Stimulated activated CD4-positive, alpha-beta T cell treated with anti-CD3 and anti-CD28 coated beads, Interleukin-15, amount 100 ng/mL, for 1 hour (primary cell): ENCODE data around the gene MTHFD2.
A peak's percentile ranks its signal among the peaks of the same experiment; 100 is the strongest.

Experiments
- DNase-seq, 2 donors: peaks; one replicate each; pipeline ENCODE4 v3.0.0-alpha.2; 2020; ENCODE audit warnings: low read depth in 1 of 2, low spot score in 1 of 2

Gene MTHFD2

DNA sequence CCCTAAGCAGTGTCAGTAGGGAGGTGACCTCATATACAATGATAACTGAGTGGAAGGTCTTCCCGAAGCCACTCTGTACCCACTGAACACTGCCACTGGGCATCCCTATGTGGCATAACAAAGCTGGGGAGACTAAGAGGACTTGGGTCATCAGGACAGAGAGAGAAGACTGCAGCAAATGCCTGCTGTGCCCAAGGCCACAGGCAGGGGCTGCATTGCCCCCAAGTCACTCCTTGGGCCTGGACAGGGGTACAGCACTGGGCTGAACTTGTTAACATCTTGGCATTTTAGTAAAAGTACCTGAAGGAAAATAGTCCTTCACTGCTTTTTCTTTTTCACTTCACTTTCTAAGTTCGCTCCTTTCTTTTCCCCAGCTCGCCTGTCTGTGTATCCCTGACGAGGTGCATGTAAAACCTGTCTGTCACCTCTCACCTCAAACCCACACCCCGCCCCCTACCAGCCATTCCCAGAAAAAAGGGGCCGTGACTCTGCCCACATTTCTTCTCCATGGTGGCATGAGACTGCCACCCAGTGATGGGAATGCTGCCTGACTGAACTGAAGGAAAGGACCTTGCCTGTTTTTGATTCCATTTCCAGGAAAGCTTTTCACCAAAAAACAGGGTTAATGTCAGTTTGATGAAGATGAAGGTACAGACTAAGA, 62.9 kb downstream of the MTHFD2 start:
- no peak for DNase-seq

GRCh38 chr2:74262681-74263080, 64.3 kb downstream of the MTHFD2 start:
- DNase-seq = no peak

- no peak for DNase-seq
Observed at GRCh38 chr2:74264281-74264680, 65.9 kb downstream of the MTHFD2 start.

DNA sequence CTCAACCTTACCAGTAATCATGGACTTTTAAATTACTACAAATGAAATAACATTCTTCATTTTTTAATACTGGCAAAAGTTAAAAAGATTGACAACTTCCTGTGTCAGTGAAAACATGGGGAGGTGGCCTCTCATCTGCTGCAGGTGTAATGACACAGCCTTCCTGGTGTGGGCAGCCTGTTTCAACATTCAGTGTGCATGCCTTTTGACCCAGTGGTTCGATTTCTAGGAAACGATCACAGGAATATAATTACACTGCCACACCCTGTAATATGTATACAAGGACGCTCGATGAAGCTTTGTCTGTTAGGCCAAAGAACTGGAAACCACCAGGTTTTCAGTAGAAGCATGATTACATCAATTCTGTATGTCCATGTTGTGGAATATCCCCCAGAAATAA, 68.7 kb downstream of the MTHFD2 start:
- DNase-seq = peak in 1 of 2 donors; percentile 19
